NCI-H524 treated with DMSO at 0.1 percent for 48 hours (cell line): ENCODE results near the gene HNRNPH2.

Experiments used
- DNase-seq: peaks from one replicate; lab custom pipeline; 2025; lab: John Stamatoyannopoulos, UW

HNRNPH2 gene

DNA sequence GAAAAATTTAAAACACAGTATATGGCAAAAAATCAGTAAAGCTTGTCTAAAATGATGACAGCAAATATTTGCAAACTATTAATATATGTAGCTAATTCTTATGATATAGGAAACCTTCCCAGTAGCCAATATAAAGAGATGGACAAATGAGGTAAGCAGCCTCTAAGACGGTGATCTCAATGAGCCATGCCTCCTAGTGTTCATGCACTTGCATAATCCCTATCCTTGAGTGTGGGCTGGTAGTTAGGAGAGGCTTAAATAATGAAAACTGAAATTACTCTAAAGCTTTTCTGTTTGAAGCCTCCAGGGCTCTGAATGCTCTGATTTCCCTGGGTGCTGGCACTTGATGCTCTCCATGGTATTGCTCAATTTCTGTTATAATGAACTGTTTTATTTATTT is 52.6 kb downstream of the HNRNPH2 start:
- DNase-seq: no peak

DNA sequence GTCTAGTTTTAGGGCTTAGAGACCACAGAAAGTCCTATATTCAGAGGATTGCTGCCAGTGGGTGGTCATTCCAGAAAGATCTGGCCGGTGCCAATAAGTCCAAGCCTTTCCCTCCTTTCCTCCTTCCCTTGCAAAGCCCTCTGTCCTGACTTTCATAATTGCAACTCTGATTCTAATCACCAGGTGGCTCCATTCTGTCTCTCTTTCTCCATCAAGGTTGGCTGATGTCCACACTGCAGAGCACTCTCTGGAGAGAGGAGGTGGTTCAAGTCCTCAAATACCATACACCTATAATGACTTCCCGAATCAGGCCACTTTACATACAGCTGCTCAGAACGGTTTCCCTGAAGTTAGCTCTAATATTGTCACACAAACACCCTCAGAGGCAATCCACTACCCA is 54.9 kb downstream of the HNRNPH2 start:
- DNase-seq: no peak
